HG02840 (cell line): ENCODE results near the gene MPLKIP.
"Not testable (repeated sequence)": the region's sequence is repeated elsewhere in the genome, so short reads cannot be mapped to it uniquely, and the experiment has no call there.

ENCODE experiments used
- ATAC-seq: cut with Tn5 transposase; IDR thresholded peaks from one replicate; pipeline ENCODE4 v1.9.1; 2021; ENCODE audit warnings: mild to moderate bottlenecking, moderate library complexity, moderate number of reproducible peaks; ENCODE audit not compliant: unreplicated experiment, low FRiP score

MPLKIP gene

GRCh38 chr7:40133561-40134427 is 628 bp downstream of the MPLKIP start:
- ATAC-seq: no peak

GRCh38 chr7:40122940-40123254 is 11.5 kb downstream of the MPLKIP start:
- no peak for ATAC-seq

- ATAC-seq: not testable (repeated sequence)
These were observed 12.1 kb downstream of the MPLKIP start for GRCh38 chr7:40122100-40122939.

- no peak for ATAC-seq
These were observed 14.4 kb downstream of the MPLKIP start for GRCh38 chr7:40120020-40120419.

- ATAC-seq: not testable (repeated sequence)
These were observed 16.2 kb downstream of the MPLKIP start for GRCh38 chr7:40118201-40118600.

- not testable (repeated sequence) for ATAC-seq
These were observed 17.2 kb downstream of the MPLKIP start for GRCh38 chr7:40117199-40117598.

GRCh38 chr7:40115936-40116335 is 18.5 kb downstream of the MPLKIP start:
- ATAC-seq: no peak

GRCh38 chr7:40105879-40106473 is 28.4 kb downstream of the MPLKIP start:
- no peak for ATAC-seq

- no peak for ATAC-seq
These were observed 31.5 kb downstream of the MPLKIP start for GRCh38 chr7:40102897-40103296.

GRCh38 chr7:40101201-40101600 is 33.2 kb downstream of the MPLKIP start:
- no peak for ATAC-seq

- no peak for ATAC-seq
These were observed 34.6 kb downstream of the MPLKIP start for GRCh38 chr7:40099837-40100236.

GRCh38 chr7:40098810-40099209 is 35.6 kb downstream of the MPLKIP start:
- no peak for ATAC-seq

- no peak for ATAC-seq
These were observed 36.7 kb downstream of the MPLKIP start for GRCh38 chr7:40097728-40098127.

GRCh38 chr7:40095695-40096327 is 38.6 kb downstream of the MPLKIP start:
- no peak for ATAC-seq

GRCh38 chr7:40095230-40095629 is 39.2 kb downstream of the MPLKIP start:
- ATAC-seq: no peak

- ATAC-seq: no peak
These were observed 40.6 kb downstream of the MPLKIP start for GRCh38 chr7:40093631-40094350.

GRCh38 chr7:40092182-40092581 is 42.2 kb downstream of the MPLKIP start:
- no peak for ATAC-seq

- ATAC-seq: no peak
These were observed 56.6 kb downstream of the MPLKIP start for GRCh38 chr7:40077849-40078248.
